ENCODE data around the gene B4GALNT2. TPM values are rescaled to one million over a fixed set of nuclear protein-coding genes. Genes with fewer than 3 reads are reported as not detected.

B4GALNT2 gene
- total RNA-seq, result 0.06 and 1.5 TPM in 2 replicates

DNA sequence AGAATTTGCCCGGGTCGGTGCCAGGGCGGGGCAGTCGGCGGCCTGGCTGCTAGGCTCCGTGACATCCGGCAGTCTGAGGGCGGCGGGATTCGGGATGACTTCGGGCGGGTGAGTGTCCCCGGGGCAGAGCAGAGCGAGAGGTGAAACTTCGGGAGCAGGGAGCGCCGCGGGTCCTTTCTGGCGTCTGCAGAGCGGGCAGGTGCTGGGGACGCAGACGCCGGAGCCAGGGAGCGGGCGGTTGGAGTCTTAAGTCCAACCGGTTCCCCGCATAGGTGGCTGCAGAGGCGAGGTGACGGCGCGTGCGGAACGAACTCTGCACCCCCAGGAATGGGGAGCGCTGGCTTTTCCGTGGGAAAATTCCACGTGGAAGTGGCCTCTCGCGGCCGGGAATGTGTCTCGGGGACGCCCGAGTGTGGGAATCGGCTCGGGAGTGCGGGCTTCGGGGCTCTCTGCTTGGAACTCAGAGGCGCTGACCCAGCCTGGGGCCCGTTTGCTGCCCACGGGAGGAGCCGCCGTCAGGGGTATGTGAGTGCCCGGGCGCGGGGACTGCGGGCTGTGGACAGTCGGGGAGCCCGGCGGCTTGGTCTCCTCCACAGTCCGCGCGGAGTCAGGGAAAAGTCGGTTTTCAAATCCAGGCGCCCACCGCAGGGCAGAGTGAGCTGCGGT, at the start of gene B4GALNT2:
Gene B4GALNT2 (plus strand): TSS at position 71 of the 666 bp plus-strand sequence. CDS start 24 bp downstream, at position 95.

DNA sequence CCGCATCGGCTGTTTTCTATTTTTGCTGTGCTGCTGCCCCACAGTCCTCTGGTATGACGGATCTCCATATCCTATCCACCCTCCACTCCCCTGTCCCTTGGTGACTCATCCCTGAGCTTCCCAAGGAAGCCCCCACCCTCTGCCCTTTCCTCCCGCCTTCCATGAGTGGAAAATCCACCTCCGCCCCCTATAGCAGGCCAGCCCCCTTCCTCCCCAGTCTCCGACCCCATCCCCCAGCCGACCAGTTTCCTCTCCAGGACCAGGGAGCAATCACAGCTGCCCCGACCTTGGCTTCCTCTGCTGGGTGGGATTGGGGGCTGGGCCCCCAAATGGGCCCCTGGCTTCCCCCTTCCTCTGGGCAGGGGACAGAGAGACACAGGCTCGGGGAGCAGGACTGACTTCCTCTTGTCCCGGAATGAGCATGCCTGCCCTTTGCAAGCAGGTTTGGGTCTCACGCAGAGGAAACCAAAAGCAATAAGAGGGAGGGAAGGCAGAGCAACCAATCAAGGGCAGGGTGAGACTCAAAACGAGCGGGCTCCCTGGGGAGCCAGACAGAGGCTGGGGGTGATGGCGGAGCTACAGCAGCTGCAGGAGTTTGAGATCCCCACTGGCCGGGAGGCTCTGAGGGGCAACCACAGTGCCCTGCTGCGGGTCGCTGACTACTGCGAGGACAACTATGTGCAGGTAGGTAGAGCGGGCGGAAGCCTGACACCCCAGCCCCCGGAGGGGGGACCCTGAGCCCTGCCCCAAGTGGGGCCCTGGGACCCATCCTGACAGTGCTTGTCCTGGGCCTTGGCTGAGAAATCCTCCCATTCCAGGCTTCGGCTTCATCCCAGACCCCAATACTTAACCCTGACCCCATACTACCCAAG, 77.8 kb downstream of the B4GALNT2 start, which contains the start of the genes ABI3 and GNGT2:
Gene ABI3 (plus strand): TSS at position 550 of the 872 bp plus-strand sequence. CDS start 18 bp downstream, at position 568.
Gene GNGT2 (minus strand): TSS at position 417 of the 872 bp plus-strand sequence. CDS start 3,152 bp downstream, outside the sequence.

Other genes with a start within 250 kb of the B4GALNT2 start
- 43.4 and 78.1 TPM in 2 replicates for gene ATP5MC1, start 240.0 kb upstream of the B4GALNT2 start, total RNA-seq
- 66.1 and 68.1 TPM in 2 replicates for gene UBE2Z, start 224.4 kb upstream of the B4GALNT2 start, total RNA-seq
- gene SNF8, start 187.9 kb upstream of the B4GALNT2 start, total RNA-seq, result 126 and 153 TPM in 2 replicates
- gene GIP, start 164.2 kb upstream of the B4GALNT2 start, total RNA-seq, result not detected in 2 replicates
- gene IGF2BP1, start 135.4 kb upstream of the B4GALNT2 start, total RNA-seq, result 0.26 and 0.62 TPM in 2 replicates
- 0.25 and 0.66 TPM in 2 replicates for gene GNGT2, start 77.8 kb downstream of the B4GALNT2 start, total RNA-seq
- 0.25 and 0.53 TPM in 2 replicates for gene ABI3, start 77.9 kb downstream of the B4GALNT2 start, total RNA-seq
- 0.12 and 0.66 TPM in 2 replicates for gene PHOSPHO1, start 98.0 kb downstream of the B4GALNT2 start, total RNA-seq
- gene ZNF652, start 229.5 kb downstream of the B4GALNT2 start, total RNA-seq, result 8.3 and 10.3 TPM in 2 replicates

Data from aortic smooth muscle cell (primary cell).